ENCODE data around the gene SH2D3A. TPM values are rescaled to one million over a fixed set of nuclear protein-coding genes. Genes with fewer than 3 reads are reported as not detected.

SH2D3A gene
- total and polyA plus RNA-seq, 8 donors = 10.1 to 33.0 (median 14.2) TPM

GRCh38 chr19:6737873-6738786 is 29.1 kb downstream of the SH2D3A start:
- H3K4me1 ChIP-seq = peaks cover 12 to 27% (median 13%) of the 10 kb centered on the region in 3 donors
- peak overlapping the region in 2 of 4 donors; percentile 66 to 91 for H3K4me3 ChIP-seq
- TF ChIP-seq, protein P1, sequence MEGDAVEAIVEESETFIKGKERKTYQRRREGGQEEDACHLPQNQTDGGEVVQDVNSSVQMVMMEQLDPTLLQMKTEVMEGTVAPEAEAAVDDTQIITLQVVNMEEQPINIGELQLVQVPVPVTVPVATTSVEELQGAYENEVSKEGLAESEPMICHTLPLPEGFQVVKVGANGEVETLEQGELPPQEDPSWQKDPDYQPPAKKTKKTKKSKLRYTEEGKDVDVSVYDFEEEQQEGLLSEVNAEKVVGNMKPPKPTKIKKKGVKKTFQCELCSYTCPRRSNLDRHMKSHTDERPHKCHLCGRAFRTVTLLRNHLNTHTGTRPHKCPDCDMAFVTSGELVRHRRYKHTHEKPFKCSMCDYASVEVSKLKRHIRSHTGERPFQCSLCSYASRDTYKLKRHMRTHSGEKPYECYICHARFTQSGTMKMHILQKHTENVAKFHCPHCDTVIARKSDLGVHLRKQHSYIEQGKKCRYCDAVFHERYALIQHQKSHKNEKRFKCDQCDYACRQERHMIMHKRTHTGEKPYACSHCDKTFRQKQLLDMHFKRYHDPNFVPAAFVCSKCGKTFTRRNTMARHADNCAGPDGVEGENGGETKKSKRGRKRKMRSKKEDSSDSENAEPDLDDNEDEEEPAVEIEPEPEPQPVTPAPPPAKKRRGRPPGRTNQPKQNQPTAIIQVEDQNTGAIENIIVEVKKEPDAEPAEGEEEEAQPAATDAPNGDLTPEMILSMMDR (IDR thresholded peaks at IDR 0.05) = peak in 3 of 4 donors; percentile 28 to 42 (median 28)
- H3K27me3 ChIP-seq = no peaks in the 10 kb centered on the region
- 9% methylated on average over 13 of the region's 13 CpGs for WGBS, 2 donors
- ATAC-seq (peak; percentile 42 to 78 (median 61)), DNase-seq (peak; percentile 87 to 99 (median 98)), FAIRE-seq (no peak)
- intact Hi-C loops (cut with DNase I) = loop anchor here in 1 of 3 donors (5.0 kb wide), 1 partner anchor 124 kb away; no protein-coding TSS in a partner anchor
- no peaks in the 10 kb centered on the region for H3K9me3 ChIP-seq
- H3K36me3 ChIP-seq = peaks cover 0 to 4% (median 0%) of the 10 kb centered on the region in 3 donors
- H3K27ac ChIP-seq = peak overlapping the region; percentile 82 to 91 (median 86)

DNA sequence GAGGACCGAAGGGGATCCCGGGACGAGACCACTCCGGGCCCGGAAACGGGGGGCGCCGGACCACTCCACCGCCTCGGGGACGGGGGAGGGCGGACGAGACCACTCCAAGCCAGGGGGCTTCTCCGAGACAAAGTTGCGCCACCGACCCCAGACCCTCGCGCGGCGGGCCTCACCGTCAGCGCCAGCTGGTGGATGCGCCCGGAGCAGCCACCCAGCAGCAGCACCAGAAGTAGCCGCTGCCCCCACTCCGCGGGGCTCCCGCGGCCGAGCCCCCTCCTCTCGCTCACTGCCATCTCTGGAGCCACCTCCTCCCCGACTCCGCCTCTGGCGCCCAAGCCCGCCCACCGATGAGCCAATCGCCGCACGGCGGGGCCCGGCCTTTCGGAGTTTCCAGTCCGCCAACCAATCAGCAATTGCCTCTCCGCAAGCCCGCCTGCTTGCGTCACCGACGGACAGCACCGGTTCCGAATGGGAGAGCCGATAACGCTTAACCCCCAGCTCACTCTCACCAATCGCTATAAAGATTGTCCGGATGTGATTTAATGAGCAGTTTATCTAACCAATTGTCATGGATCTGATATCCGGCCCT is 29.9 kb downstream of the SH2D3A start, which contains the start of gene GPR108:
Gene GPR108 (minus strand): TSS at position 297 of the 589 bp plus-strand sequence. CDS start 4 bp downstream, at position 293.
- 0 to 1% methylated on average over 40 to 55 of the region's 55 CpGs for WGBS, 2 donors
- H3K9me3 ChIP-seq = no peaks in the 10 kb centered on the region

DNA sequence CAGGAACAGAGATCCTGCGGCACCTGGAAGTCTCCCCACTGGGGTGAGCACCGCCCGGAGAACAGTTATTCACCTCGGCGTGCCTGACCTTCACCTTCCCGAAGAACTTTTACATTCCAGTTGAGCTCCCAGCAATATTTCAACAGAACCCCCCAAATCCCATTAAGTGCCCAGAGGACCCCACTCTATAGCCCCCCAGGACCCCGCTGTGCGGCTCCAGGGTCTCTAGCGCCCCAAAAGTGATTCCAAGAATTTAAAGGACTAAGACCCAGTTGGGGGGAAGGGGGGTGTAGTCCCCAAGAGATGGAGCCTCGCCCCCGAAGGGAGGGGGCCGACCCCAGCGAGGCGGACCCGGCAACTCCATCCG is 30.3 kb downstream of the SH2D3A start:
- WGBS, 2 donors = 0 to 1% methylated on average over 15 to 16 of the region's 16 CpGs
- H3K4me3 ChIP-seq = peak overlapping the region; percentile 79 to 96 (median 88)
- FAIRE-seq (no peak), ATAC-seq (peak in 2 of 4 donors; percentile 0 to 1), DNase-seq (no peak)
- TF ChIP-seq, protein P1 (IDR thresholded peaks at IDR 0.05) = no peak
- H3K27ac ChIP-seq = peak overlapping the region; percentile 88 to 95 (median 93)
- intact Hi-C loops (cut with DNase I) = loop anchor here in 1 of 3 donors (5.0 kb wide), 1 partner anchor 125 kb away; no protein-coding TSS in a partner anchor
- no peaks in the 10 kb centered on the region for H3K27me3 ChIP-seq
- peaks cover 0 to 15% (median 0%) of the 10 kb centered on the region in 3 donors for H3K36me3 ChIP-seq
- H3K4me1 ChIP-seq = peaks cover 12 to 27% (median 13%) of the 10 kb centered on the region in 3 donors
- H3K9me3 ChIP-seq = no peaks in the 10 kb centered on the region

More for the DNA sequence above, 29.9 kb downstream of the SH2D3A start, which contains the start of gene GPR108:
- Histone ChIP-seq H3K27me3 (no peaks in the 10 kb centered on the region), H3K4me1 (peaks cover 12 to 27% (median 13%) of the 10 kb centered on the region in 3 donors), H3K36me3 (peaks cover 0 to 11% (median 0%) of the 10 kb centered on the region in 3 donors), H3K4me3 (peak within 1 kb of the TSS; percentile 79 to 96 (median 88)), H3K27ac (peak within 1 kb of the TSS; percentile 91 to 95 (median 93))
- FAIRE-seq = peak; percentile 99
- intact Hi-C loops (cut with DNase I) = loop anchor here in 1 of 3 donors (5.0 kb wide), 1 partner anchor 125 kb away; no protein-coding TSS in a partner anchor
- DNase-seq = peak; percentile 98 to 100 (median 99)
- TF ChIP-seq, protein P1 (IDR thresholded peaks at IDR 0.05) = no peak
- peak; percentile 71 to 82 (median 77) for ATAC-seq

DNA sequence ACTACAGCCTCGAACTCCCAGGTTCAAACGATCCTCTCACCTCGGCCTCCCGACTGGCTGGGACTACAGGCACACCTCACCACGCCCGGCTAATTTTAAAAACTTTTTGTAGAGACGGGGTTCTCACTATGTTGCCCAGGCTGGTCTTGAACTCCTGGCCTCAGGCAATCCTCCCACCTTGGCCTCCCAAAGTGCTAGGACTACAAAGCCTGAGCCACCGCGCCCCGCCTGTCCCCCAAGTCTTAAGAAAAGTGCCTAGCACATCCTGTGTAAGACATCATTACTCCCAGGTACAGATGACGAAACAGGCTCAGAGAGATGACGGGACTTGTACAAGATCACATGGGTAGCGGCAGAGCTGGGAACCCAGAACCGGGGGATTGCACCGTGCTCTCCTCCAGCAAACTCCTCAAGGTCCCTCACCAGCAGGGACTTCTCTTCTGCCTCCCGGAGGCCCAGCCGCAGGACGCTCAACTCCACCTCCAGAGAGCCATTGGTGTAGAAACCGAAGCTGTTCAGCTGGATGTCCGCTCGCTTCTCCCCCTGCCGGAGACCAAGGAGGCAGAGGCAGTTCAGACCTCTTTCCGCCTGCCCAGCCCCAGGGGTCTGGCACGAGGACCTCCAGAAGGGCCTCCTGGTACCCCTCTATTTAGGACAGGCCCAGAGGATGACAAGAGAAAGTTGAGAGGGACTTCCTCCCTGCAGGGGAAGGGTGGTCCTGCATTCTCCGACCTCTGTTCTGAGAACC is 30.9 kb downstream of the SH2D3A start:
- H3K27me3 ChIP-seq = no peaks in the 10 kb centered on the region
- peaks cover 0 to 19% (median 0%) of the 10 kb centered on the region in 3 donors for H3K36me3 ChIP-seq
- H3K4me3 ChIP-seq = peak overlapping the region; percentile 79 to 96 (median 88)
- intact Hi-C loops (cut with DNase I) = loop anchor here in 1 of 3 donors (5.0 kb wide), 1 partner anchor 126 kb away; no protein-coding TSS in a partner anchor
- no peak for FAIRE-seq
- H3K9me3 ChIP-seq = no peaks in the 10 kb centered on the region
- DNase-seq = peak; percentile 76 to 90 (median 79)
- H3K4me1 ChIP-seq = peaks cover 12 to 22% (median 13%) of the 10 kb centered on the region in 3 donors
- peak; percentile 16 to 36 (median 27) for ATAC-seq
- H3K27ac ChIP-seq = peak overlapping the region; percentile 88 to 95 (median 93)
- WGBS, 2 donors = 22% methylated on average over 25 of the region's 25 CpGs
- TF ChIP-seq, protein P1 (IDR thresholded peaks at IDR 0.05) = peak; percentile 14 to 48 (median 38)

Data from pancreas (tissue), 10 donors.